ENCODE results near the gene SLC5A5.

SLC5A5 gene

GRCh38 chr19:17871878-17872250 is at the start of gene SLC5A5:
Gene SLC5A5, plus strand, starts transcription at chr19:17871945. Its CDS starts 375 bp downstream, at chr19:17872320.
- no peak for DNase-seq (ENCODE audit: low read depth)

GRCh38 chr19:17824339-17824738 is 47.4 kb upstream of the SLC5A5 start:
- no peak for DNase-seq (ENCODE audit: low read depth)

- DNase-seq (ENCODE audit: low read depth), result no peak
Measured at GRCh38 chr19:17826508-17827056, 45.2 kb upstream of the SLC5A5 start.

- DNase-seq (ENCODE audit: low read depth), result no peak
Measured at GRCh38 chr19:17829855-17830566, 41.7 kb upstream of the SLC5A5 start.

- DNase-seq (ENCODE audit: low read depth), result peak; percentile 34
Measured at GRCh38 chr19:17830567-17831418, 41.0 kb upstream of the SLC5A5 start.

GRCh38 chr19:17831419-17831888 is 40.3 kb upstream of the SLC5A5 start:
- DNase-seq (ENCODE audit: low read depth), result no peak

- DNase-seq (ENCODE audit: low read depth), result no peak
Measured at GRCh38 chr19:17832443-17833208, 39.1 kb upstream of the SLC5A5 start.

GRCh38 chr19:17834350-17835181 is 37.2 kb upstream of the SLC5A5 start:
- no peak for DNase-seq (ENCODE audit: low read depth)

GRCh38 chr19:17835182-17836006 is 36.4 kb upstream of the SLC5A5 start:
- no peak for DNase-seq (ENCODE audit: low read depth)

- no peak for DNase-seq (ENCODE audit: low read depth)
Measured at GRCh38 chr19:17836530-17836929, 35.2 kb upstream of the SLC5A5 start.

- no peak for DNase-seq (ENCODE audit: low read depth)
Measured at GRCh38 chr19:17837972-17838371, 33.8 kb upstream of the SLC5A5 start.

GRCh38 chr19:17840019-17840418 is 31.7 kb upstream of the SLC5A5 start:
- DNase-seq (ENCODE audit: low read depth), result no peak

- no peak for DNase-seq (ENCODE audit: low read depth)
Measured at GRCh38 chr19:17841371-17841809, 30.4 kb upstream of the SLC5A5 start.

GRCh38 chr19:17841810-17842662 is 29.7 kb upstream of the SLC5A5 start:
- peak; percentile 84 for DNase-seq (ENCODE audit: low read depth)

GRCh38 chr19:17842663-17843291 is 29.0 kb upstream of the SLC5A5 start:
- no peak for DNase-seq (ENCODE audit: low read depth)

- DNase-seq (ENCODE audit: low read depth), result no peak
Measured at GRCh38 chr19:17843292-17843827, 28.4 kb upstream of the SLC5A5 start.

- no peak for DNase-seq (ENCODE audit: low read depth)
Measured at GRCh38 chr19:17843908-17844490, 27.7 kb upstream of the SLC5A5 start.

- no peak for DNase-seq (ENCODE audit: low read depth)
Measured at GRCh38 chr19:17846146-17846545, 25.6 kb upstream of the SLC5A5 start.
